Measurements from ENCODE around the gene CARMIL3. TPM values are rescaled to one million over a fixed set of nuclear protein-coding genes. Genes with fewer than 3 reads are reported as not detected.

CARMIL3 gene
- total RNA-seq, 3 donors from 2014 or later: 0.16 to 0.98 (median 0.73) TPM

DNA sequence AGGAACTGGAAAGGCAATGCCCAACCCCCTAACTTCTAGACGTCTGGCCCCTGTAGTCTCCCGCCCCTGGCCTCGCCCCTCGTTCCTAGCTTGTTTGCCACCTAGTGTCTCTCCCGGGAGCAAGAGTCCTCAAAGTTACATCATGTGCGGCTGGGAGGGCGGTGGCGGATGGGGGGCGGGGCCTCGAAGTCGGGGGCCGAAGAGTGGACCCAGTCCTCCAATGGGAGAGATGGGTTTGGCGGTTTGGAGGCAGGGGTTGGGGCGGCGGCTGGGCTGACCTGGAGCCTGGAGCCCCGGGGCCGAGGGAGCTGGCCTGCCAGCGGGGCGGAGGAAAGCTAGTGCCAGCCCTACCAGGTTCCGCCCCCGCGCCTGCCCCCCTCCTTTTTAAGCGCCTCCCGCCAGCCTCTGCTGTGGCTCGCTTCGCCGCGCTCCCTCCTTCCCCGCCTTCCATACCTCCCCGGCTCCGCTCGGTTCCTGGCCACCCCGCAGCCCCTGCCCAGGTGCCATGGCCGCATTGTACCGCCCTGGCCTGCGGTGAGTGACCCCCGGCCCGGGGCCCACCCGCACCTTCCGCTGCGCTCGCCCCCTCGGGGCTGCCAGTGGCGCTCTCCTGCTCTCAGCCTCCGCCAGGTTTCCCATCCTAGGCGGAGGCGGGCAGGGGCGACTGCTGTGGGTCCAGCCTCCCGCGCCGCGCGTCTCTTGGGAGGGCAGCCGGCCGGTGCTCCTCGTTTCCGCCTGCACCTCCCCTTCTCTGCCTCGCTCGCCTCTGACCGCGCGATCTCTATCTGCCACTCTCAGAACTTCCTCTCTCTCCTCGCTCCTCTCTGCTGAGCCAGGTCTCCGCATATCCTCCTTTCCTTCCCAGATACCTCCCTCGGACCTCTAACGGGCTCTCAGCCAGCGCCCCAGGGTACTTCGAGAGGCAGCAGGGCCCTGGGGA lies 42.4 kb downstream of the CARMIL3 start, which contains the start of gene PCK2:
Gene PCK2 (plus strand): TSS at position 411 of the 940 bp plus-strand sequence. CDS start 95 bp downstream, at position 506.
- Histone ChIP-seq H3K9me3 (no peaks in the 10 kb centered on the region), H3K36me3 (no peaks in the 10 kb centered on the region), H3K4me1 (peaks cover 0 to 4% of the 10 kb centered on the region in 2 donors), H3K4me3 (peak within 1 kb of the TSS; percentile 91 to 98 (median 93)), H3K27ac (peak within 1 kb of the TSS; percentile 95 to 99), H3K27me3 (no peaks in the 10 kb centered on the region)
- DNase-seq (ENCODE audit: low spot score in 2 of 2): peak; percentile 91 to 94
- TF ChIP-seq POLR2A (IDR thresholded peaks at IDR 0.05) (peak; percentile 29), POLR2AphosphoS5 (IDR thresholded peaks at IDR 0.05) (peak in 2 of 3 donors; percentile 18 to 41)
- TF ChIP-seq, protein P1, sequence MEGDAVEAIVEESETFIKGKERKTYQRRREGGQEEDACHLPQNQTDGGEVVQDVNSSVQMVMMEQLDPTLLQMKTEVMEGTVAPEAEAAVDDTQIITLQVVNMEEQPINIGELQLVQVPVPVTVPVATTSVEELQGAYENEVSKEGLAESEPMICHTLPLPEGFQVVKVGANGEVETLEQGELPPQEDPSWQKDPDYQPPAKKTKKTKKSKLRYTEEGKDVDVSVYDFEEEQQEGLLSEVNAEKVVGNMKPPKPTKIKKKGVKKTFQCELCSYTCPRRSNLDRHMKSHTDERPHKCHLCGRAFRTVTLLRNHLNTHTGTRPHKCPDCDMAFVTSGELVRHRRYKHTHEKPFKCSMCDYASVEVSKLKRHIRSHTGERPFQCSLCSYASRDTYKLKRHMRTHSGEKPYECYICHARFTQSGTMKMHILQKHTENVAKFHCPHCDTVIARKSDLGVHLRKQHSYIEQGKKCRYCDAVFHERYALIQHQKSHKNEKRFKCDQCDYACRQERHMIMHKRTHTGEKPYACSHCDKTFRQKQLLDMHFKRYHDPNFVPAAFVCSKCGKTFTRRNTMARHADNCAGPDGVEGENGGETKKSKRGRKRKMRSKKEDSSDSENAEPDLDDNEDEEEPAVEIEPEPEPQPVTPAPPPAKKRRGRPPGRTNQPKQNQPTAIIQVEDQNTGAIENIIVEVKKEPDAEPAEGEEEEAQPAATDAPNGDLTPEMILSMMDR (IDR thresholded peaks at IDR 0.05): peak in 2 of 3 donors; percentile 10 to 21
- intact Hi-C loops (cut with DNase I; ENCODE audit: low total_unique reads): no loop called here

DNA sequence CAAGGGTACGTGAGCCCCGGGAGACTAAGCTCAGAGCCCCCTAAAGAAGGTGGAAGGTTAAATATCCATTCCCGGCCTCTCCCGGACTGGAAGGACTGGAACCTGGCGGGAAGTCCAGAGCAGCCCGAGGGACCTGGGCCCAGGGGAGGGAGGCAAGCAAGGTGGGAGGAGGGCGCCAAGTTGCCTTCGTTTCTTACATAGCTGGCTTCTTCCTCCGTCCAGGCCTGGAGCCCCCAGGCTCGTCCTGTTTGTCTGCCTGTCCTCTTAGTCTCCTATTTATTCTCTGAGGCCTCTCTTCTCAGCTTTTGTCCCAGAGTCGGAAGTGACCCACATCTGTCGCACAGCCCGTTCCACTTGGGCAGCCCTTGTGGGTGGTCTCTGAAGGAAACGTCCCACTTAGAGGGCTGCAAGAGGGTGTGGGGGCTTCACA lies 43.0 kb downstream of the CARMIL3 start:
- intact Hi-C loops (cut with DNase I; ENCODE audit: low total_unique reads): no loop called here
- TF ChIP-seq, protein P1 (IDR thresholded peaks at IDR 0.05): no peak
- TF ChIP-seq POLR2A (IDR thresholded peaks at IDR 0.05) (no peak), POLR2AphosphoS5 (IDR thresholded peaks at IDR 0.05) (no peak)
- H3K27me3 ChIP-seq: no peaks in the 10 kb centered on the region
- peaks cover 0 to 4% of the 10 kb centered on the region in 2 donors for H3K4me1 ChIP-seq
- no peak for DNase-seq (ENCODE audit: low spot score in 2 of 2)
- H3K4me3 ChIP-seq: peak overlapping the region; percentile 91 to 98 (median 93)
- H3K36me3 ChIP-seq: no peaks in the 10 kb centered on the region
- H3K27ac ChIP-seq: peak overlapping the region; percentile 95 to 99
- no peaks in the 10 kb centered on the region for H3K9me3 ChIP-seq

DNA sequence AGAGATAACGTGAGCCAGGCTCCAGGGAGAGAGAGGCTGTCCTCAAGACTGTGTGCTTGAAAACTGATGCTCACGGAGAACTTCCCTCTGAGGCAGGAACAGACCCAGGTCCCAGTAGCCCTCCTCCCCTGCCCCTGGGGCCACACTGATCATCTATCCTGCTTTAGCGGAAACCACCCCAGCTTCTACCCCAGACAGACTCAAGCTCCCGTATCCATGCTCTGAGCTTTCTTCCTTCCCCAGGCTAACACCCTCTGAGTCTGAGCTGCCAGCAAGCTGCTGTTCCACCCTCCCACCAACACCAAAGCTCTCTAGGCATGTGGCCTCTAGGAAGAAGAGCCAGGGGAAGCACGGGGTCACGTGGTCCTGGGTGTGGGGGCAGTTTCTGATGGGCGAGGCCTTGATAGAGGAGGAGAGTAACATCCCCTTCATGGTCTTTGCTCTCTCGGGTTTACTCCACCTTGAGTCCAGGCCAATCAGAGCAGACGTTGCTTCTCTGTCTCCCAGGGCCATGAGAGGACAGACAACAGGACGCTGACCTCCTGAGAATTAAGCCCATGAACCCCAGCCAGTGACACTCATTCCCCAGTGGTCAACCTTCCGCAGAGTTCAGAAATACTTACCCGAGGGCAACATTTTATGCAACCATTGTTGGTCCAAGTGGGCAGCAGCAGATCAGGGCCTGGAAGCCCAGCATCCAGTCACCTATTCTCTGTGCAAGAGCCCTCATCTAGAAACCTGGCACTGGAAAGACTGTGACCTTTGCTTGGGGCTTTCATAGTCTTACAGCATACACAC lies 43.7 kb downstream of the CARMIL3 start:
- H3K4me3 ChIP-seq: peak overlapping the region; percentile 91 to 98 (median 93)
- intact Hi-C loops (cut with DNase I; ENCODE audit: low total_unique reads): no loop called here
- H3K27me3 ChIP-seq: no peaks in the 10 kb centered on the region
- H3K36me3 ChIP-seq: no peaks in the 10 kb centered on the region
- H3K27ac ChIP-seq: peak overlapping the region; percentile 95 to 99
- no peaks in the 10 kb centered on the region for H3K9me3 ChIP-seq
- peaks cover 0 to 4% of the 10 kb centered on the region in 2 donors for H3K4me1 ChIP-seq
- no peak for DNase-seq (ENCODE audit: low spot score in 2 of 2)
- TF ChIP-seq, protein P1 (IDR thresholded peaks at IDR 0.05): no peak
- TF ChIP-seq POLR2A (IDR thresholded peaks at IDR 0.05) (no peak), POLR2AphosphoS5 (IDR thresholded peaks at IDR 0.05) (no peak)

DNA sequence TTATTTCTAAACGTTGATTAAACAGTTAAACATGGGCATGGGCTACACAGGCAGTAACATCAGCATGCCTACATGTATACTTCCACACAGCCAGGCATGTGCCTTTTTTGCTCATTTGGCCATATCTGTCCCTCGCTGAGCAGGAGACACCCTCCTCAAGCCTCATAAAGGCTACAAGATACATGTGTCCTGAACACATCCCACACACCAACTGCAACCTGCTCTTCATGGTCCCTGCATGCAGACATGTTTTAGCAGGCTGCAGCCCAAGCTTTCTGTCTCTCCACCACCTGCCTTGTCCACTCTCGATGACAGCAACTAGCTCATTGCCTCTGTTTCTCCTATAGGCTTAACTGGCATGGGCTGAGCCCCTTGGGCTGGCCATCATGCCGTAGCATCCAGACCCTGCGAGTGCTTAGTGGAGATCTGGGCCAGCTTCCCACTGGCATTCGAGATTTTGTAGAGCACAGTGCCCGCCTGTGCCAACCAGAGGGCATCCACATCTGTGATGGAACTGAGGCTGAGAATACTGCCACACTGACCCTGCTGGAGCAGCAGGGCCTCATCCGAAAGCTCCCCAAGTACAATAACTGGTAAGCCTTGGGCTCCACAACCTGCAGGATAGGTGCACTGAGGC lies 44.9 kb downstream of the CARMIL3 start:
- TF ChIP-seq POLR2A (IDR thresholded peaks at IDR 0.05): no peak
- intact Hi-C loops (cut with DNase I; ENCODE audit: low total_unique reads): no loop called here

More for the DNA sequence above, 44.9 kb downstream of the CARMIL3 start:
- Histone ChIP-seq H3K4me1 (peaks cover 0 to 4% of the 10 kb centered on the region in 2 donors), H3K27me3 (no peaks in the 10 kb centered on the region), H3K27ac (no peak overlapping the region), H3K9me3 (no peaks in the 10 kb centered on the region), H3K4me3 (no peak overlapping the region), H3K36me3 (no peaks in the 10 kb centered on the region)
- DNase-seq (ENCODE audit: low spot score in 2 of 2): no peak
